NCI-H345 (cell line): Measurements from ENCODE around the gene ANKRD65.
"Not testable (repeated sequence)": the region's sequence is repeated elsewhere in the genome, so short reads cannot be mapped to it uniquely, and the experiment has no call there.

Experiments used
- DNase-seq: peaks from one replicate; lab custom pipeline; 2025; lab: John Stamatoyannopoulos, UW

Gene ANKRD65

GRCh38 chr1:1370094-1370493 lies 51.0 kb downstream of the ANKRD65 start:
- not testable (repeated sequence) for DNase-seq
